ENCODE measurements around the gene KRTAP4-9.

DNA sequence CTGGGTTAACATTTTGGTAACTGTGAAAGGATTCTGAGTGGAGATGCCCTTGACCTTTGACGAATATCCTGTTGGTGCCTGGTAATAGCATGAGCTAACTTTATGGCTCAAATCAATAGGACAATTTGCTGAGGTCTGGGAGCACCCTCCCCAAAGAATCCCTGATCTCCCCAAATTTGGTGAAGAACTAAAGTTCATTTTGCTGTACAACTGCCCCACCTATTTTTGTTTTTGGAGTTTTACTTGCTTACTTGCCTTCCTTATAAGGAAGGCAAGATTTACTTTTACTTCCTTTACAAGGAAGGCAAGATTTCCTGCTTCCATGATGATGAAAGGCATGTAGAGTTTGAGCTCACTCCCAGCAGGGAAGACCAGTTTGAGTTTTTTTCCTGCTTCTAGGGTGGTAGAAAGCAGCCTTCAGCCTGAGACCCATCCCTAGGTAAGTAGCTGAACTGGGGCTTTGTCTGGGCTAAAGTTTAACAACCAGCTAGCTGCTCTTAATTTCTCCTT is 2.8 kb downstream of the KRTAP4-9 start:
- TF ChIP-seq, protein P1, sequence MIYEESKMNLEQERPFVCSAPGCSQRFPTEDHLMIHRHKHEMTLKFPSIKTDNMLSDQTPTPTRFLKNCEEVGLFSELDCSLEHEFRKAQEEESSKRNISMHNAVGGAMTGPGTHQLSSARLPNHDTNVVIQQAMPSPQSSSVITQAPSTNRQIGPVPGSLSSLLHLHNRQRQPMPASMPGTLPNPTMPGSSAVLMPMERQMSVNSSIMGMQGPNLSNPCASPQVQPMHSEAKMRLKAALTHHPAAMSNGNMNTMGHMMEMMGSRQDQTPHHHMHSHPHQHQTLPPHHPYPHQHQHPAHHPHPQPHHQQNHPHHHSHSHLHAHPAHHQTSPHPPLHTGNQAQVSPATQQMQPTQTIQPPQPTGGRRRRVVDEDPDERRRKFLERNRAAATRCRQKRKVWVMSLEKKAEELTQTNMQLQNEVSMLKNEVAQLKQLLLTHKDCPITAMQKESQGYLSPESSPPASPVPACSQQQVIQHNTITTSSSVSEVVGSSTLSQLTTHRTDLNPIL (CRISPR knock-in tag; IDR thresholded peaks at IDR 0.05; ENCODE audit: low read depth), result no peak
- TF ChIP-seq TCF4 (CRISPR knock-in tag; IDR thresholded peaks at IDR 0.05; ENCODE audit: borderline replicate concordance) (no peak), BACH2 (CRISPR knock-in tag; IDR thresholded peaks at IDR 0.05; ENCODE audit: borderline replicate concordance) (no peak), RARB (CRISPR knock-in tag; IDR thresholded peaks at IDR 0.05) (no peak)
- TF ChIP-seq, protein P2, sequence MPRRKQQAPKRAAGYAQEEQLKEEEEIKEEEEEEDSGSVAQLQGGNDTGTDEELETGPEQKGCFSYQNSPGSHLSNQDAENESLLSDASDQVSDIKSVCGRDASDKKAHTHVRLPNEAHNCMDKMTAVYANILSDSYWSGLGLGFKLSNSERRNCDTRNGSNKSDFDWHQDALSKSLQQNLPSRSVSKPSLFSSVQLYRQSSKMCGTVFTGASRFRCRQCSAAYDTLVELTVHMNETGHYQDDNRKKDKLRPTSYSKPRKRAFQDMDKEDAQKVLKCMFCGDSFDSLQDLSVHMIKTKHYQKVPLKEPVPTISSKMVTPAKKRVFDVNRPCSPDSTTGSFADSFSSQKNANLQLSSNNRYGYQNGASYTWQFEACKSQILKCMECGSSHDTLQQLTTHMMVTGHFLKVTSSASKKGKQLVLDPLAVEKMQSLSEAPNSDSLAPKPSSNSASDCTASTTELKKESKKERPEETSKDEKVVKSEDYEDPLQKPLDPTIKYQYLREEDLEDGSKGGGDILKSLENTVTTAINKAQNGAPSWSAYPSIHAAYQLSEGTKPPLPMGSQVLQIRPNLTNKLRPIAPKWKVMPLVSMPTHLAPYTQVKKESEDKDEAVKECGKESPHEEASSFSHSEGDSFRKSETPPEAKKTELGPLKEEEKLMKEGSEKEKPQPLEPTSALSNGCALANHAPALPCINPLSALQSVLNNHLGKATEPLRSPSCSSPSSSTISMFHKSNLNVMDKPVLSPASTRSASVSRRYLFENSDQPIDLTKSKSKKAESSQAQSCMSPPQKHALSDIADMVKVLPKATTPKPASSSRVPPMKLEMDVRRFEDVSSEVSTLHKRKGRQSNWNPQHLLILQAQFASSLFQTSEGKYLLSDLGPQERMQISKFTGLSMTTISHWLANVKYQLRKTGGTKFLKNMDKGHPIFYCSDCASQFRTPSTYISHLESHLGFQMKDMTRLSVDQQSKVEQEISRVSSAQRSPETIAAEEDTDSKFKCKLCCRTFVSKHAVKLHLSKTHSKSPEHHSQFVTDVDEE (CRISPR knock-in tag; IDR thresholded peaks at IDR 0.05), result no peak
- TF ChIP-seq, protein P3, sequence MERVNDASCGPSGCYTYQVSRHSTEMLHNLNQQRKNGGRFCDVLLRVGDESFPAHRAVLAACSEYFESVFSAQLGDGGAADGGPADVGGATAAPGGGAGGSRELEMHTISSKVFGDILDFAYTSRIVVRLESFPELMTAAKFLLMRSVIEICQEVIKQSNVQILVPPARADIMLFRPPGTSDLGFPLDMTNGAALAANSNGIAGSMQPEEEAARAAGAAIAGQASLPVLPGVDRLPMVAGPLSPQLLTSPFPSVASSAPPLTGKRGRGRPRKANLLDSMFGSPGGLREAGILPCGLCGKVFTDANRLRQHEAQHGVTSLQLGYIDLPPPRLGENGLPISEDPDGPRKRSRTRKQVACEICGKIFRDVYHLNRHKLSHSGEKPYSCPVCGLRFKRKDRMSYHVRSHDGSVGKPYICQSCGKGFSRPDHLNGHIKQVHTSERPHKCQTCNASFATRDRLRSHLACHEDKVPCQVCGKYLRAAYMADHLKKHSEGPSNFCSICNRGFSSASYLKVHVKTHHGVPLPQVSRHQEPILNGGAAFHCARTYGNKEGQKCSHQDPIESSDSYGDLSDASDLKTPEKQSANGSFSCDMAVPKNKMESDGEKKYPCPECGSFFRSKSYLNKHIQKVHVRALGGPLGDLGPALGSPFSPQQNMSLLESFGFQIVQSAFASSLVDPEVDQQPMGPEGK (CRISPR knock-in tag; IDR thresholded peaks at IDR 0.05; ENCODE audit: borderline replicate concordance), result no peak
